GM19324 (cell line): ENCODE data around the gene EXOSC7.
"Not testable (repeated sequence)": the region's sequence is repeated elsewhere in the genome, so short reads cannot be mapped to it uniquely, and the experiment has no call there.

Source experiments
- ATAC-seq: cut with Tn5 transposase; IDR thresholded peaks from one replicate; pipeline ENCODE4 v1.9.1; 2021; ENCODE audit warnings: mild to moderate bottlenecking, moderate library complexity; ENCODE audit not compliant: unreplicated experiment, low FRiP score

The EXOSC7 gene

DNA sequence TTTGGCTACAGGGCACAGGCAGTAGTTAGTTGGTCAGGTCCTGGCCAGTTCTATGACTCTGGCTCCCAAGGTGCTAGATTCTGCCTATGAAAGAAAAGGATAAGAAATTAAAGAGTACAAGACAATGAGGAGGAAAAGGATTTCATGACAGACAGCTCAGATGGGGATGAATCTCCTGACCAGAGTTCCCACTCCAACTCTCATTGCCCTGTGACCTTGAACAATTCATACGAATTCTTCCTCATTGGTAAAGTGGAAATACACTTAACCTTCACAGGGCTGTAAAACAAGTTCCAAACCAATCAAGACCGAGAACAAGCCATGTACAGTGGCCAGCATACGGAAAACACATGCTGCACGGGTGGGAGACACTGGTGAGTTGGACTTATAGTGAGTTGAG lies 73.8 kb downstream of the EXOSC7 start:
- ATAC-seq = no peak

- ATAC-seq = no peak
Measured at GRCh38 chr3:45051685-45052084, 75.6 kb downstream of the EXOSC7 start.

DNA sequence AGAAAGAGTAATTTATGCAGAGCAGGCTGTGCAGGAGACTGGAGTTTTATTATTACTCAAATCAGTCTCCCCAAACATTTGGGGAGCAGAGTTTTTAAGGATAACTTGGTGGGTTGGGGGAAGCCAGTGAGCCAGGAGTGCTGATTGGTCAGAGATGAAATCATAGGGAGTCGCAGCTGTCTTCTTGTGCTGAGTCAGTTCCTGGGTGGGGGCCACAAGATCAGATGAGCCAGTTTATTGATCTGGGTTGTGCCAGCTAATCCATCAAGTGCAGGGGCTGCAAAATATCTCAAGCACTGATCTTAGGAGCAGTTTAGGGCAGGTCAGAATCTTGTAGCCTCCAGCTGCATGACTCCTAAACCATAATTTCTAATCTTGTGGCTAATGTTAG lies 77.8 kb downstream of the EXOSC7 start:
- ATAC-seq = not testable (repeated sequence)

DNA sequence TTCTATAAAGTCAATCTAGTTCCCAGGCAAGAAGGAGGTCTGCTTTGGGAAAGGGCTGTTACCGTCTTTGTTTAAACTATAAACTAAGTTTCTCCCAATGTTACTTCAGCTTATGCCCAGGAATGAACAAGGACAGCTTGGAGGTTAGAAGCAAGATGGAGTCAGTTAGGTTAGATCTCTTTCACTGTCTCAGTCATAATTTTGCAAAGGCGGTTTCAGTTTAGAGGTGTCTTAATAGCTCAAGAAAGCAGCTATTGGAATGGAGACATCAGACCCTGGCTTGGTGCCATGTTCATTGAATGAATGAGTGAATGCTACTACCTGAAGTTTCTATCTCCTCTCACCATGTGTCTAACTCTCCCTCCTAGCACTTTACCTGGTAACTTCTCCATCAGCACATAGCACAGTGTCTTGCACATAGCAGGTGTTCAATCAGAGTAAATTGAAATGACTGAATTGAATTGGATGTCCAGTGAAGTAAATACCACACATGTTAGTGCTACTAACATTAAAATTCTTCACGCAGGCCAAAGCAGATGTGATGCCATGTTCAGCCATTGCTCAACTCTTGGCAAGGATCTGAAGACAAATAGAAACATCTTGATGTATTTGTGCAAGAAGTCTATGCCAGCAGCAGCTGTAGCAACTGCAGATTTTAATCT lies 78.3 kb downstream of the EXOSC7 start:
- ATAC-seq = no peak

DNA sequence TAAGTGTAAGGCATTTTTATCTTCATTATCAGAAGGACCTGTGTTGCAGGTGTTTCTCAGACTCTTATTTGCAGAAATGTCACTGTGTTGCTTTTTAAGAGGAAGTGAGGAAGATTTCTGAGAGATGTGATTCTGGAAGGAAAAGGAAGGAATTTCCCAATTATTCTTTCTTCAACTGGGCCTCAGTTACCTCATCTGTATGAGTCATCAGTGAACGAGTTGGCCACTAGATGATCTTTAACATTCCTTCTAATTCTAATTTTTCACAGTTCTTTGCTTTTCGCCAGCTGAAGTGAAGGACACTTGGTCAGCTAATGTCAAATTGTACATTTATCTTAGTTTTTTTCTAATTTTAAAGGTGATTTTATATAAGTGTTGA lies 79.0 kb downstream of the EXOSC7 start:
- ATAC-seq = no peak

DNA sequence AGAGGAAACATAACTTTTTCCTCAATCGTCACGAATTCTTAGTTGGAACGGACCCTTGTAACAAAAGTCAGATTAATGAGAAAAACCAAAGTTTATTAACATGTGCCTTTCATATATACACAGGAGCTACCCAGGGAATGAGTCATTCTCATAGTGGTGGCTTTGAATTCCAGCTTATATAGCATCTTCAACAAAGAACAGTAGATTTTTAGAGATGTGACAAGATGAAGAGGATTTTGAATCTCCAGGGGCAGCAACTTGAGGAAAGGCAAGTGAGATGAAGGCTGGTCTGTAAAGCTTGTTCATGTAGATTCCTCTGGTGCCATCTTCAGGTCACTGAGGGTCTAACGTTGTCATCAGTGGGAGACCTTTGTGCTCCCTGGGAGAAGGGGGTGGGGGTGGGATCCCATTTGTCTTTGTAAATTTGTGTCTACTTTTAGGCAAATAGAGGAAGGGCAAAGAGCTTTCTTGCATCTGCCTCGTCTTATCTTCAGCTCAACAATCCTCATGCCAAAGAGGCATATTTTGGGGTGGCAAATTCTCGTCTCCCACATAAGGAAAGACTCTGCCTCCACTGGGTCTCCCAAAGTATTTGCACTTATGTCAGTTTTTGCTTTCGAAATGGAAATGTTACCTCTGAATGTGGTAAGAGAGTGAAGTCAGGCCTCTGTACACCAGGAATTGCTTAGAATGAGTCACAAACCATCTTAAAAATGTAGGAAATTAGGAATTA lies 79.5 kb downstream of the EXOSC7 start:
- ATAC-seq = no peak

- ATAC-seq = no peak
Measured at GRCh38 chr3:45056608-45057301, 80.7 kb downstream of the EXOSC7 start.

DNA sequence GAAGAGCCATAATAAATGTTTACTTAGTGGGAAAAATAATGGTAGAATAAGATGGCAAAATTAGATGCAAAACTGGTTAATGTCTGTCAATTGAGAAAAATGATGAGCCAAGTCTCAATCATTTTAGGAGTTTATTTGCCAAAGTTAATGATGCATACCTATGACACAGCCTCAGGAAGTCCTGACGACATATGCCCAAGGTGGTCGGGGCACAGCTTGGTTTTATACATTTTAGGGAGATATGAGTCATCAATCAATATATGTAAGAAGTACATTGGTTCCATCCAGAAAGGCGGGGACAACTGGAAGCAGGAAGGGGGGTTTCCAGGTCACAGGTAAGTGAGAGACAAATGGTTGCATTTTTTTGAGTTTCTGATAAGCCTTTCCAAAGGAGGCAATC lies 81.5 kb downstream of the EXOSC7 start:
- ATAC-seq = no peak

- ATAC-seq = no peak
Measured at GRCh38 chr3:45059132-45059531, 83.1 kb downstream of the EXOSC7 start.

GRCh38 chr3:45060165-45060892 lies 84.3 kb downstream of the EXOSC7 start:
- ATAC-seq = no peak
